K562 (cell line): Measurements from ENCODE around the gene NMT2. TPM values are rescaled to one million over a fixed set of nuclear protein-coding genes. Genes with fewer than 3 reads are reported as not detected.

Experiments used
- ATAC-seq: fragments of 200-7000 bp; cut with Tn5 transposase; 3 replicates; pipeline ENCODE4 v1.9.1; 2020; ENCODE audit warnings: moderate library complexity
- BruUV-seq: library from RNA; stranded (reverse); fragments of 400-500 nt; replicated peaks from 2 replicates; lab custom pipeline; 2021; lab: Mats Ljungman, UMichigan
- CTCF ChIA-PET: fragments of 300-600 bp; formaldehyde crosslinking; extraction: SDS; loops from one replicate; lab custom pipeline; 2021; ENCODE audit warnings: low intra/inter-chr PET ratio; lab: Yijun Ruan, JAX
- POLR2A ChIA-PET: fragments of 300-600, 350-650 bp; sonication (Branson Sonifier 250); formaldehyde crosslinking; extraction: SDS; loops from one replicate; lab custom pipeline; 2021; ENCODE audit warnings: antibody characterized with exemption, inconsistent platforms; lab: Yijun Ruan, JAX
- DNase-seq, 4 experiments: peaks; one replicate each; pipeline versions ENCODE4 v3.0.0 to v3.0.0-alpha.2; 2011 to 2018; ENCODE audit warnings: low spot score in 3 of 4, mixed read lengths in 3 of 4; ENCODE audit errors: extremely low read depth in 1 of 4
- FAIRE-seq: peaks from 2 replicates; lab custom pipeline; 2011; peaks lifted over from hg19 to GRCh38; lab: Jason Lieb, UNC
- H2AFZ ChIP-seq: 2 replicates; pipeline ENCODE4 v1.6.0; 2011; ENCODE audit warnings: low read depth, low read length, control low read depth, inconsistent platforms
- H3K27ac ChIP-seq: fragments of 200-600 bp; 3 replicates; pipeline ENCODE4 v1.8.0; 2011; ENCODE audit warnings: low read depth, mild to moderate bottlenecking, control low read depth, inconsistent platforms, low read length, moderate library complexity, mixed read lengths; ENCODE audit errors: extremely low read depth
- H3K27me3 ChIP-seq, 2 experiments: fragments of 300-600 bp in 1 of 2; 2 replicates in 1 of 2; 3 replicates in 1 of 2; pipeline versions ENCODE4 v1.6.0 to v1.8.0; 2011; ENCODE audit warnings: inconsistent platforms in 2 of 2, low read length in 2 of 2, mild to moderate bottlenecking in 1 of 2, mixed read lengths in 1 of 2, moderate library complexity in 1 of 2; ENCODE audit not compliant: control insufficient read depth in 2 of 2, insufficient read depth in 2 of 2
- H3K36me3 ChIP-seq: fragments of 300-600 bp; 3 replicates; pipeline ENCODE4 v1.8.0; 2011; ENCODE audit warnings: mild to moderate bottlenecking, low read length, inconsistent platforms; ENCODE audit not compliant: control insufficient read depth, insufficient read depth
- H3K4me1 ChIP-seq, 2 experiments: fragments of 200-600 bp in 1 of 2; replicated peaks in 1 of 2; 2 replicates in 1 of 2; 3 replicates in 1 of 2; pipeline versions ENCODE4 v1.5.1 to v1.8.0; 2011; ENCODE audit warnings: inconsistent platforms in 2 of 2, low read length in 2 of 2, mild to moderate bottlenecking in 1 of 2, mixed read lengths in 1 of 2, moderate library complexity in 1 of 2; ENCODE audit not compliant: control insufficient read depth in 2 of 2, insufficient read depth in 2 of 2
- H3K4me2 ChIP-seq: 2 replicates; pipeline ENCODE4 v1.6.1; 2011; ENCODE audit warnings: low read length, control low read depth, inconsistent platforms, mixed read lengths; ENCODE audit not compliant: insufficient read depth
- H3K4me3 ChIP-seq: fragments of 200-600 bp; sonication (generic), shearing (Covaris generic); 2 replicates; pipeline ENCODE4 v1.5.1; 2016; ENCODE audit warnings: control low read depth, inconsistent platforms
- H3K79me2 ChIP-seq: fragments of 200-600 bp; 3 replicates; pipeline ENCODE4 v1.8.0; 2011; ENCODE audit warnings: low read length, inconsistent platforms; ENCODE audit not compliant: control insufficient read depth, insufficient read depth
- H3K9ac ChIP-seq, 2 experiments: 2 replicates each; pipeline versions ENCODE4 v1.6.0 to v1.6.1; 2011; ENCODE audit warnings: low read depth in 2 of 2, low read length in 2 of 2, control low read depth in 1 of 2, inconsistent platforms in 1 of 2, mild to moderate bottlenecking in 1 of 2, mixed read lengths in 1 of 2; ENCODE audit not compliant: insufficient read depth in 1 of 2
- H3K9me1 ChIP-seq: one replicate; pipeline ENCODE4 v1.6.0; 2011; ENCODE audit warnings: inconsistent platforms, mild to moderate bottlenecking, low read length, moderate library complexity; ENCODE audit not compliant: control insufficient read depth, insufficient read depth
- H3K9me3 ChIP-seq: replicated peaks from 2 replicates; pipeline ENCODE4 v1.5.1; 2011; ENCODE audit warnings: low read depth, low read length, inconsistent platforms; ENCODE audit not compliant: control insufficient read depth, insufficient read depth
- H4K20me1 ChIP-seq: replicated peaks from 2 replicates; pipeline ENCODE4 v1.6.1; 2011; ENCODE audit warnings: low read length, inconsistent platforms, mixed read lengths; ENCODE audit not compliant: control insufficient read depth, insufficient read depth
- CCAR2 ChIP-seq: fragments of 200-400 bp; formaldehyde crosslinking; IDR thresholded peaks from 2 replicates; pipeline ENCODE4 v1.6.1; 2017; ENCODE audit warnings: mild to moderate bottlenecking, low read depth, low read length
- CUX1 ChIP-seq: fragments of 200-800 bp; sonication (Bioruptor generic); IDR thresholded peaks from 2 replicates; pipeline ENCODE4 v1.6.1; 2016; ENCODE audit warnings: missing genetic modification characterization, missing compliant biosample characterization
- MEF2A ChIP-seq: IDR thresholded peaks from 2 replicates; pipeline ENCODE4 v1.6.1; 2011; ENCODE audit warnings: low read depth, mild to moderate bottlenecking, low read length, moderate library complexity; ENCODE audit not compliant: control insufficient read depth
- NKRF ChIP-seq: fragments of 450-650 bp; IDR thresholded peaks from 2 replicates; pipeline ENCODE4 v1.6.1; 2016; ENCODE audit warnings: borderline replicate concordance
- SMAD3 ChIP-seq: fragments of 450-650 bp; formaldehyde crosslinking; conservative IDR thresholded peaks from 2 replicates; pipeline ENCODE4 v1.4.0; 2020; ENCODE audit warnings: mild to moderate bottlenecking
- SRF ChIP-seq, 2 experiments: fragments of 250-450, 450-650 bp in 1 of 2; sonication (Bioruptor Pico) in 1 of 2; sonication (generic) in 1 of 2; formaldehyde crosslinking; IDR thresholded peaks; 2 replicates each; pipeline versions ENCODE4 v1.5.0 to v1.5.1; 2020 to 2022; ENCODE audit warnings: mild to moderate bottlenecking in 1 of 2, missing genetic modification reagents in 1 of 2
- TCF3 ChIP-seq: sonication (generic); formaldehyde crosslinking; IDR thresholded peaks from 2 replicates; pipeline ENCODE4 v1.4.0; 2020; ENCODE audit warnings: mild to moderate bottlenecking, missing genetic modification reagents
- TRIM24 ChIP-seq, 2 experiments: fragments of 450-650 bp; IDR thresholded peaks; 2 replicates each; pipeline ENCODE4 v1.6.1; 2016
- USF2 ChIP-seq: sonication (generic); formaldehyde crosslinking; IDR thresholded peaks from 2 replicates; pipeline ENCODE4 v1.5.0; 2020; ENCODE audit warnings: missing genetic modification reagents
- ZNF766 ChIP-seq: fragments of 200-800 bp; sonication (Bioruptor generic); conservative IDR thresholded peaks from 2 replicates; pipeline ENCODE4 v1.6.1; 2016; ENCODE audit warnings: missing genetic modification characterization, missing compliant biosample characterization
- WGBS: fragments of 100-300 bp; shearing (Covaris generic); methylation state at CpG from one replicate; pipeline ENCODE4 v1.1.6; 2016; ENCODE audit warnings: low coverage, mixed read lengths; ENCODE audit not compliant: insufficient coverage; ENCODE audit errors: missing lambda C conversion rate; 5-methylcytosine and 5-hydroxymethylcytosine counted together
- in situ Hi-C: fragments of 300-500 bp; cut with MboI; formaldehyde crosslinking; loops from 4 replicates; pipeline ENCODE4 v1.15.0; 2018; ENCODE audit warnings: inconsistent platforms, mixed read lengths
- intact Hi-C: fragments of 100-400 bp; cut with micrococcal nuclease; formaldehyde crosslinking; loops from 2 replicates; pipeline ENCODE4 v1.14.2; 2022
- polyA plus RNA-seq, 8 experiments: library from polyadenylated mRNA; depleted of rRNA in 4 of 8; stranded (reverse) in 5 of 8; unstranded in 3 of 8; fragments of >200 nt; fragmentation: Nextera tagmentation in 2 of 8; fragmentation: Illumina TruSeq in 1 of 8; extraction: Ambion mirVana in 2 of 8; extraction: Trizol in 1 of 8; gene quantifications; 2 replicates each; pipeline versions ENCODE4 v1.2.1 to v1.2.3, GENCODE V29; 2011 to 2014; ENCODE audit warnings: inconsistent platforms in 1 of 8, missing spikeins in 1 of 8
- total RNA-seq, 7 experiments: library from RNA; depleted of rRNA in 6 of 7; stranded (reverse); fragments of >200 nt in 6 of 7; fragmentation: Illumina TruSeq in 2 of 7; extraction: Trizol in 2 of 7; gene quantifications; 2 replicates each; pipeline versions ENCODE4 v1.2.1 to v1.2.3, GENCODE V29; 2011 to 2021; ENCODE audit warnings: low replicate concordance in 1 of 7

Gene NMT2
- total and polyA plus RNA-seq, 9 of the 15 experiments (the other 6 are each of a cell fraction or from before 2014, with no cell fraction given) = 5.2 to 15.9 (median 10.8) TPM

GRCh38 chr10:15137036-15137359 lies 31.5 kb downstream of the NMT2 start:
- peaks cover 0 to 5% of the 10 kb centered on the region in 2 experiments; a peak in 2 of 5 replicates for H3K4me1 ChIP-seq
- no peak overlapping the region for H3K9ac ChIP-seq
- 0 out of 2 replicates have a peak, but pooled peaks have one; percentile 3 for TF ChIP-seq SMAD3
- no peak for TF ChIP-seq TRIM24 (IDR thresholded peaks at IDR 0.05)
- no peak for TF ChIP-seq CCAR2
- TF ChIP-seq CUX1 (CRISPR knock-in tag) = no peak
- TF ChIP-seq SRF (CRISPR knock-in tag; IDR thresholded peaks at IDR 0.05) = no peak
- TF ChIP-seq ZNF766 (CRISPR knock-in tag) = 0 out of 2 replicates have a peak, but pooled peaks have one; percentile 4
- no peak for TF ChIP-seq MEF2A
- no peak for TF ChIP-seq TCF3 (CRISPR knock-in tag)
- TF ChIP-seq USF2 (CRISPR knock-in tag) = no peak
- TF ChIP-seq NKRF = no peak
- no peak overlapping the region for H3K4me2 ChIP-seq
- whole genome bisulfite sequencing = 31% methylated on average over 4 of the region's 4 CpGs
- H3K27me3 ChIP-seq = no peaks in the 10 kb centered on the region
- H4K20me1 ChIP-seq = no peaks in the 10 kb centered on the region
- H3K27ac ChIP-seq = no peak overlapping the region
- no peaks in the 10 kb centered on the region for H3K9me1 ChIP-seq
- ChIA-PET CTCF (interaction anchor here (0.7 kb wide), 1 partner anchor 1556 kb away, joined by 5 read pairs; no protein-coding TSS in a partner anchor), POLR2A (interaction anchor here (0.6 to 1.6 kb wide), 3 partner anchors 11 to 129 kb away, joined by 3 to 4 read pairs (median 4); no protein-coding TSS in a partner anchor)
- in situ Hi-C loops (no loop called here), intact Hi-C loops (no loop called here)
- H2AFZ ChIP-seq = no peak overlapping the region
- peaks cover 21% of the 10 kb centered on the region; the same call in 1 of the 3 replicates for H3K36me3 ChIP-seq
- BruUV-seq = no TSS peak
- DNase-seq (no peak), ATAC-seq (no peak), FAIRE-seq (no peak)
- no peaks in the 10 kb centered on the region for H3K9me3 ChIP-seq
- no peaks in the 10 kb centered on the region for H3K79me2 ChIP-seq
- H3K4me3 ChIP-seq = no peak overlapping the region
